ENCODE measurements around the gene ASPG.

- TF ChIP-seq, protein P1, sequence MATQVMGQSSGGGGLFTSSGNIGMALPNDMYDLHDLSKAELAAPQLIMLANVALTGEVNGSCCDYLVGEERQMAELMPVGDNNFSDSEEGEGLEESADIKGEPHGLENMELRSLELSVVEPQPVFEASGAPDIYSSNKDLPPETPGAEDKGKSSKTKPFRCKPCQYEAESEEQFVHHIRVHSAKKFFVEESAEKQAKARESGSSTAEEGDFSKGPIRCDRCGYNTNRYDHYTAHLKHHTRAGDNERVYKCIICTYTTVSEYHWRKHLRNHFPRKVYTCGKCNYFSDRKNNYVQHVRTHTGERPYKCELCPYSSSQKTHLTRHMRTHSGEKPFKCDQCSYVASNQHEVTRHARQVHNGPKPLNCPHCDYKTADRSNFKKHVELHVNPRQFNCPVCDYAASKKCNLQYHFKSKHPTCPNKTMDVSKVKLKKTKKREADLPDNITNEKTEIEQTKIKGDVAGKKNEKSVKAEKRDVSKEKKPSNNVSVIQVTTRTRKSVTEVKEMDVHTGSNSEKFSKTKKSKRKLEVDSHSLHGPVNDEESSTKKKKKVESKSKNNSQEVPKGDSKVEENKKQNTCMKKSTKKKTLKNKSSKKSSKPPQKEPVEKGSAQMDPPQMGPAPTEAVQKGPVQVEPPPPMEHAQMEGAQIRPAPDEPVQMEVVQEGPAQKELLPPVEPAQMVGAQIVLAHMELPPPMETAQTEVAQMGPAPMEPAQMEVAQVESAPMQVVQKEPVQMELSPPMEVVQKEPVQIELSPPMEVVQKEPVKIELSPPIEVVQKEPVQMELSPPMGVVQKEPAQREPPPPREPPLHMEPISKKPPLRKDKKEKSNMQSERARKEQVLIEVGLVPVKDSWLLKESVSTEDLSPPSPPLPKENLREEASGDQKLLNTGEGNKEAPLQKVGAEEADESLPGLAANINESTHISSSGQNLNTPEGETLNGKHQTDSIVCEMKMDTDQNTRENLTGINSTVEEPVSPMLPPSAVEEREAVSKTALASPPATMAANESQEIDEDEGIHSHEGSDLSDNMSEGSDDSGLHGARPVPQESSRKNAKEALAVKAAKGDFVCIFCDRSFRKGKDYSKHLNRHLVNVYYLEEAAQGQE (IDR thresholded peaks at IDR 0.05; ENCODE audit: insufficient replicate concordance, low read depth), result no peak
- TF ChIP-seq CTCF (IDR thresholded peaks at IDR 0.05; ENCODE audit: insufficient read depth, low read length) (no peak), POLR2AphosphoS5 (IDR thresholded peaks at IDR 0.05; ENCODE audit: low read depth) (no peak), GABPA (IDR thresholded peaks at IDR 0.05; ENCODE audit: low read depth) (no peak), SPI1 (IDR thresholded peaks at IDR 0.05; ENCODE audit: borderline replicate concordance, low read depth) (no peak)
Observed at GRCh38 chr14:104095426-104096310, 10.2 kb downstream of the ASPG start.
